DMS153 (cell line): ENCODE data around the gene ENOSF1.
"Not testable (repeated sequence)": the region's sequence is repeated elsewhere in the genome, so short reads cannot be mapped to it uniquely, and the experiment has no call there.

Experiments
- DNase-seq: peaks from one replicate; lab custom pipeline; 2025; lab: John Stamatoyannopoulos, UW

Gene ENOSF1

DNA sequence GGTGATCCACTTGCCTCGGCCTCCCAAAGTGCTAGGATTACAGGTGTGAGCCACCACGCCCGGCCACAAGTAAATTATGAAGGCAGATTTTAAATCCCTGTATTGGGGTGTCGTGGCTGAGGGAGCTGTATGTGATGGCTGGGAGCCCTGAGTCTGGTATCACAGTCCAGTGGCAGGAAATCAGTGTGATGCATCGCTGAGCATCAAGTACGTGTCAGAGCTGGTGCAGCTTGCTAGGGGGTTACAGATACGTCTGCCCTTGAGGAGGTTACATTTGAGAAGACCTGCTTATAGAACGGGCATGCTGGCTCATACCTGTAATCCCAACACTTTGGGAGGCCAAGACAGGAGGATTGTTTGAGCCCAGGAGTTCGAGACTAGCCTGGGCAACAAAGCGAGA lies 4.3 kb downstream of the ENOSF1 start:
- no peak for DNase-seq

DNA sequence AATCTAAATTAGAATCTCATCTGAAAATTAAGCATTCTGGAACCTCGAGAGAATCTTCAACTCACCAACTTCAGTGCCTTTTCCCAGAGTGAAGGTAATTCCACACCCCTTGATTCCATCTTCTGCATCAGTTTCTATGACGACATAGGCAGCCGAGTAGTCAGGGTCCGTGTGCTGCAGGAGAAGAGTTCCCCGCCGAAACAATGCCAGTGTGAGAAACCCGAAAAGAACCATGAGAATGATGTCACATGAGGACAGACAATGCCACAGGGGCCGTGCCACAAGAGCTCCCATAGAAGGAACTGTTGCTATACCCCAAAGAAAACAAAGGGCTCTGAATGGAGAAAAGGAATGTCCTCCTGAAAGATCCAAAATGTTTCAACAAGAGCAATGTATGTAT lies 6.0 kb downstream of the ENOSF1 start:
- DNase-seq = no peak

DNA sequence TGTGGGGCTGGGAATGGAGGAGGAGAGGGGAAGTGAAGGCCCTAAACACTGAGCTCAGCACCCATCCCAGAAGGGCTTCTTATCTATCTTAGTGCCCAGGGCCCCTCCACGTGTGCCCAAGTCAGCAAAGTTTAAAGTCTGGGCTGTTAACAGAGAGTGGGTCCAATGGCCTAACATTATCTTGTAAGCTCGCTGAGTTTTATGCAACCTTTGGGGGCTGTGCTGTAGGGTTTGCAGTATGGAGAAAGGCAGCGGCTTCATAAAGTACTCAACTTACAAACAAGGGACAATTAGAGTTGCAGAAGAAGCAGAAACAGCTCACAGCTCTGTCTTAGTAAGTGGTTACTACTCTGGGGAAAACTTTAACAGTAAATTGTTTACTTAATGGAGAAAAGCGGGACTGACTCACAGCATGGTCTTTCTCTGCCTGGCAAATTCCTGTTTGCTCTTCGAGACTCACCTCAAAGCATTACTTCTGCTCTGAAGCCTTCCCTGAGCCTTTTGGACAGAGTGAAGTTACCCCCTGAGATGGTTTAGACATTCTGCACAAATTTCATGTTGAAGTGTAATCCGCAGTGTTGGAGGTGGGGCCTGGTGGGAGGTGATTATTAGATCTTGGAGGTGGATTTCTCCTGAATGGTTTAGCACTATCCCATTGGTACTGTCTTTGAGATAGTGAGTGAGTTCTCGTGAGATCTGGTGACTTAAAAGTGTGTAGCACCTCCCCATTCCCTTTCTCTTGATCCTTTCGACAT lies 9.0 kb downstream of the ENOSF1 start:
- no peak for DNase-seq

DNA sequence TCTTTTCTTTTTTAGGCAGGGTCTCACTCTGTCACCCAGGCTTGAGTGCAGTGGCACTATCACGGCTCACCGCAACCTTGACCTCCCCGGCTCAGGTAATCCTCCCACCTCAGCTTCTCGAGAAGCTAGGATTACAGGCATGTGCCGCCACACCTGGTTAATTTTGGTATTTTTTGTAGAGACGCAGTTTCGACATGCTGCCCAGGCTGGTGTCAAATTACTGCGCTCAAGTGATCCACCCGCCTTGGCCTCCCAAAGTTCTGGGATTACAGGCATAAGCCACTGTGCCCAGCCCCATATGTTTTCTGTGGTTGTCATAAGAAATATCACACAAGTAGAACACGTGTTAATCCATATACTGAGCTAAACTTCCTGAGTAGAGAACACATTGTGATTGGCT lies 14.6 kb downstream of the ENOSF1 start:
- DNase-seq = no peak

DNA sequence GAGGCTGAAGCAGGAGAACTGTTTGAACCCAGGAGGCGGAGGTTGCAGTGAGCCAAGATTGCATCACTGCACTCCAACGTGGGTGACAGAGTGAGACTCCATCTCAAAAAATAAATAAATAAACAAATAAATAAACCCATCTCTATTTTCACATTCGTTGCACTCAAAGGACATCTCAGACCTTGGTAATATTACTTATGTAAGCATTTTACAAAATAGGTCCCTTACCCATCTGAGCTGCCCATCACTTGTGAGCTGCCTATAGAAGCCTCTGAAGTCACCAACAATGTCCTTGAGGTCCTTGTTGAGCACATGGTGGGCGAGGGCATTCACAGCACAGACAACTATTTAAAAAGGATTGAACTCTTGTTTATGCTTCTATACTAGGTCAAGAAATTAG lies 15.4 kb downstream of the ENOSF1 start:
- DNase-seq = no peak

DNA sequence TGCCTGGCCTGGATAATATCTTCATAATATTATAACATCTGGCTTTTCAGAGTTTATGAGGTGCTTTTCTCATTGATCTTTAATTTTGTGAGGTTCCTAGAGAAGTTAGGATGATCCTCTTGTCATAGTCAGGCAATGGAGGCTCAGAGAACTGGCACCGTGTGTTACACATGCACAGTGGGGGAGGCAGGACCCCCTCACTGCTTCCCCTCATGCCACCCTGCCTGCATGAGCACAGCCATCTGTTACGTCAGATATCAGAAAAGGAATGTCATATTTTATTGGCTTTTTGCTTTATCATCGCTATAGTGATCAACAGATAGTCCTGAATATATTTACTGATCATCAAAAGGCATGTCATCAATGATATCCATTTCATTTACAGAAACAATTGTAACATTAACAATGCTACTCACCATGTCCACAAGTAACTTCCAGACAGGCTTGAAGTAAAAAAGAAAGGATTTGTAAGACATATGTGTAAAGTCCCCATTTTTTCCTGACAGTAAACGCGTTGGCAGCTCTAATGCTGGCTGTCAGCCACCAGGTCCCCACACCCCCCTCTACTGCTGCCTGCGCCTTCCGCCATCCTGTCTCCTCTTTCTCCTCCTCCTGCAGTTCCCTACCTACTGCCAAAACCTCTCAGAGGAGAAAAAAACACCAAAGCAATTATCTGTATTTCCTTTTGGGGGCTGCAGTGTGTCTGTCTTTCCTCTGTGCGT lies 18.8 kb downstream of the ENOSF1 start:
- DNase-seq = no peak

DNA sequence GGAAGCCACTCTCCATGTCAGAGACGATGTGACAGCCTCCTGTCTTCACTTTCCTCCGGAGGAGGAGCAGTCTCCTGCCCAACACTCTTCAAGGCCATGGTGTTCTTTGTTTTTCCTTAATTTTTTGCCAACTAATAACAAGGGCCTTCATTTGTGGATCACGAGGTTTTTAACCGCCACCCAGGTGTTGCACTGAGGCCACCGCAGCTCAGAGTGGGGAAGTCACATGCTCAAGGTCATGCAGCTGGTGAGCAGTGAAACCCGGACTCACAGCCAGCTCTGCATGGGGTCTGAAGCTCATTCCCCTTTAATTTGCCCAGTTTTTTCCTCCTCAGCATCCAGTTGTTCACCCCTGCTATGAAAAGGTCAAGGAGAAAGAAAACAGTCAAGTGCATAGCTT lies 19.6 kb downstream of the ENOSF1 start:
- DNase-seq = no peak

DNA sequence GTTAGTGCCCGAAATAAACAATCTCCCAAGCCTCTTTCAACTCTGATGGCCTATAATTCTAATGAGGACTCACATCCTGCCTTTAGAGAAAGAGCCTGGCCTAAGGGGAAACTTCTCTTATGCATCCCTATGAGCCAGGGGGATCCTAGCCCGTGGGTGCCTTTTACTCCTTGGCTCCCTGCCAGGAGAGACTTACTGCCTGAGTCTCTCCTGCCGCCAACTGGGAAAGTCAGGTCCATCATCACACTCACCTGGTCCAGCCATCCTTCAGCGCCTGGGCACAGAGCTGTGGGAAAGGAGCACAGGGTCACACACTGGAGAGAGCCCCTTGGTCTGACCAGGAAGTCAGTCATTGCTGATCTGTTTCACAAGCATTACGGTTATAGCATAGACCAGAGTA lies 24.1 kb downstream of the ENOSF1 start:
- no peak for DNase-seq

DNA sequence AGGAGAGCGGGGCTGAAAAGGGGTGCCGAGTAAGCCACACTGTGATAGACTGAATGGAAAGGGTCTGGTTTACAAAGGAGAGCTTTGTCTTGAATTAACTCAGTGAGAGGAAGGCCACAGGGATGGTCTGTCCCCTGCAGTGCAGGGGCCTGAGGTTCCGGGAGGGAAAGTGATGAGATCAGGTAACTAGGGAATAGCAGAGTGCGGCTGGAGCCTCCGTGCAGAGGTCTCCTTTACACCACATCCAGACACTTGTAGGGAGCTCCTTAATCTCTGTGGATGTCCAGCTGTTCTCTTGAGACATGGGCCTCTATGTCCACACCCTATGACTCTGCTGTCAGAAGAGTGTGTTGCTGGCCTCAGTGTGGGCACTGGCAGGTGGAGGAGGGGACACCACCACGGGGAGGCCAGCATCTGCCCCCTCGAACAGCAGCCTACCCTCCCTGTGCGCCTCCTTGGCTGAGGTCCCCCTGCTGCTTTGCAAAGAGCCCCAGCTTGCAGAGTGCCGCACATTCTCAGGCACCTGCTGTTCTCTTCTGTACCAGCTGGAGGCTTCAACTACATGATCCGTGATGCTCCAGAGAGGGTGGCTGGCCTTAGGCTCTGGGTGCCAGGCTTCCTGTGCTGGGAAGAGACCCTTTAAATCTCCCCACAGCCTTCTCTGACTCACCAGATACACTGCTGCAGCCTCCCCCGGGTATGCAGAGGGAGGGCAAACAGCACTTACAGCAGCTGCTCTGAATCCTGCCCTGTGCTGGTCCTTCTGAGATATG lies 25.9 kb downstream of the ENOSF1 start:
- no peak for DNase-seq

DNA sequence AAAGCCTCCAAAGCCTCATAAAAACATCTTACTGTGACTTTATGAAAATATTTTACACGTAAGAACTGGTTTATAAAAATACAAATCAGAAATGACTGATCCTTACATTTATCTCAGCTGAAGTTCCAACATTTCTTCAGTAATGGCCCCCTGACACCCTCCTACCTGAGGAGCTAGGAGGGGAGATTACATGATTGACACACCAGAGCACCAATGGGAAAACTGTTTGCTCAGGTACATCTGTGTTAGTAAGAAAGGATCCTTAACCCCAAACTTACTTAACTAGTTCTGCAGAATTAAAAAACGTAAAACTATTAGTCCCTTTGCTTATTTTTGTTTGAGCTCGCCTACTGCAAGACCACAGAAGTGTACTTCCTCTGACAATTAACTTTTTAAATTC lies 27.0 kb downstream of the ENOSF1 start:
- no peak for DNase-seq

DNA sequence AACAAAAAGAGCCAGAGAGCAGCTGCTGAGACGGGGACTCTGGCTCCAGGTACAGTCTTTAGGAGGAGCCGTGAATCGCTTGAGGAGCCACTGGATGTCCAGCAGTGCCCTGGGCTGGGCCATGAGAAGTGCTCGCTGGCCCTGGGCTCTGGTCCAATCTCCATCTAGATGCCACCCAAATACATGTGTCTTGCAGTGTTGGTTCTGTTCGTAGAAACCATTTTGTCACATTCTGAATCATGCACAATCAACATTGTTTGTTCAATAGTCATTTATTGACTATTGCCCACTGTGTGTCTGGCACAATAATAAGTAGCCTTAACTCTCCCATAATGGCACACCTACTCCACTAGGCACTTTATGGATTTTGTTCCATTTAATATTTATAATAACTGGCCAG lies 28.9 kb downstream of the ENOSF1 start:
- DNase-seq = no peak

DNA sequence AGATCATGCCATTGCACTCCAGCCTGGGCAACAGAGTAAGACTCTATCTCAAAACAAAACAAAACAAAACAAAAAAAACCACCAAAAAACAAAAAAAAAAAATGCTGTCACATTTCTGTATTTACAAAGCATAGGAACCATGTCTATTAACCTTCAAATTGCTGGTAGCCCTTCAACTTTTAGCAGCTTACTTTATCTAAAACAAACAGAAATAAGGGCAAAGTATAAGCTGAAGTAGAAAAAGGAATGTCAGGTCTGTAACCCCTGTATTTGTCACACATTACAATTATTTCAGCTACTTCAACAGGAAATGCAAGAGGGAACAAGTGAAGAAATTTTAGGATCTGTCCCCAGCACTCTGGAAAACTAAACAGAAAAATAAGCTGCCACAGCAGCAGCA lies 29.6 kb downstream of the ENOSF1 start:
- no peak for DNase-seq

DNA sequence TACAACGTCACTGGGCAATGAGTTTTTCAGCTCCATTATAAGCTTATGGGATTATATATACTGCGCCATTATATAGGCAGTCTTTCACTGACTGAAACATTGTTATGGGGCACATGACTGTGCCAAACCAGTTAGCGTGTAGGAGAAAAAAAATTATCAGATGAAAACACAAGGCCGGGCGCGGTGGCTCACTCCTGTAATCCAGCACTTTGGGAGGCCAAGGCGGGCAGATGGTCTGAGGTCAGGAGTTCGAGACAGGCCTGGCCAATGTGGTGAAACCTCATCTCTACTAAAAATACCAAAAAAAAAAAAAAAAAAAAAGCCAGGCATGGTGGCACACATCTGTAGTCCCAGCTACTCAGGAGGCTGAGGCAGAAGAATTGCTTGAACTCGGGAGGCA lies 30.0 kb downstream of the ENOSF1 start:
- DNase-seq = not testable (repeated sequence)

DNA sequence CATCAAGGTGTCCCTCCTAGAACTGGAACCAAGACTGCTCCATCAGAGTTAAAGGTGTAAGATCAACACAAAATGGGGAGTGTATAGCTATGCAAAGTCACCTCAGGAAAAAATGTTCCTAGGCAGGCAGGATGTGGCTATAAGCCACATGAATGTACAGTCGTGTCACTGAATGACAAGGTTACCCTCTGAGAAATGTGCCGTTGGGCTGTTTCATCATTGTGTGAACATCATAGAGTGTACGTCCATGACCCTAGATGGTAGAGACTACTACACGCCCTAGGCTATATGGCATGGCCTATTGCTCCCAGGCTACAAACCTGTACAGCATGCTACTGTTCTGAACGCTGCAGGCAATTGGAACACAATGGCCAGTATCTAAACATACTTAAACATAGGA lies 30.4 kb downstream of the ENOSF1 start:
- no peak for DNase-seq

DNA sequence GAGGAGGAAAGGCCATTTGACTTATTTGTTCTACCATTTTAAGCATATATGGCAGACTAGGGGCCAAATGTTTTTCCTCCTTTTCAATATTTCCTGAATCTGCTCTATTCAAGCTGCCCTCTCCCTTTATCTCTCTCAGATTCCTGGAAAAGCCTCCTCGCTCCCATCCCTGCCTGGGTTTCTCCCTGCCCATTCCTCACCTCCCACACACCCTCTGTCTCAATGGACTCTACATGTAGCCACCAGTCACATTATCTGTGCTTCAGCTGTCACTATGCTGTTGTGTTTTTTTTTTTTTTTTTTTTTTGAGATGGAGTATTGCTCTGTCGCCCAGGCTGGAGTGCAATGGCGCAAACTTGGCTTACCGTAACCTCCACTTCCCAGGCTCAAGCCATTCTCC lies 32.0 kb downstream of the ENOSF1 start:
- no peak for DNase-seq

DNA sequence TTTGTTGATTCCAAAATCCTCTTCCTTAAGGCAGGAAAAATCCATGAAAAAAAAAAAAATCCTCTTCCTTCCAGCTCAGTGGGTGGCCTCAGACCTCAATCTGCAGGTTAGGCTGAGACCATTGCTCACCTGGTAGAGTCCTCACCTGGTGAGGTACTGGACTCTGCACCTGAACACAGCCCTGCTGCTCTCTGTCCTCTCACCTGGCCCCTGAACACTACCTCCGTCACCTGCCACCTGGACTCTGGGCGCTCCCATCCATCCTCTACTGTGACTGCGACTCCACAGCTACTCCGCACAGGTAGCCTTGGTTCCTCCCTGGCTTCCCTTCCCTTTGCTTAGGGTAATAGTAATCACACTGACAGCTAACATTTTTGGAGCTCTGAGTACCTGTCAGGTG lies 32.9 kb downstream of the ENOSF1 start:
- DNase-seq = no peak

DNA sequence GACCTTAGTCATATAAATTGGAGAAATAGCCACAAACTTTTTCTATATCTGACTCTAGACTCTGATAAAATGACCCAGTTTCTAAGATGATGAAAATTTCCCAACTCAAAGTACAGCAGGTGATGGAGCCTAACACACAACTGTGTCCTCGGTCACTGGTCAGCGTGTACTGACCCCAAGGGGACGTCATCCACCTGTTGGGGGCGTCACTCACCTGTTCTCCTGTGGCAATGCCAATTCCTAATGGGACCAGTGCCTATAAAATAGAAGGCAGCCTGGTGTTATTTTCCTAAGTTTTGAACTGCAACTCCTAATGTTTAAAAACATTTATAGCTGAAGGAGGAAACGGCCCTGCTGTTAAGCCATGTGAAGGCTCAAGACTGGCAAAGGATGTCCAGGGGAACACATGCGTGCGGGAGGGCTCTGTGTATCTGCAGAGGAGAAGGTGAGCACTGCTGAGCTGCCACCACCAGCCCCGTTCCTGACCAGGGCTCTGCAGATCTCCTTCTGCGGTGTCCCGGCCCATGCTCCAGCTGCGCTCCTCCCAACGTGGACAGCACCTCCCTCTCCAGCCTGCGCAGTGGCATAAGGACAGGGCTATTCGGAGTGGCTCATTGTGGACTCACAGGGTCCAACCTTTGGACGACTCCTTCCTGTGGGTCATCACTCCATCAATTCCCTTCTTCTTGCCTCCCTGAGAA lies 33.8 kb downstream of the ENOSF1 start:
- DNase-seq = no peak

DNA sequence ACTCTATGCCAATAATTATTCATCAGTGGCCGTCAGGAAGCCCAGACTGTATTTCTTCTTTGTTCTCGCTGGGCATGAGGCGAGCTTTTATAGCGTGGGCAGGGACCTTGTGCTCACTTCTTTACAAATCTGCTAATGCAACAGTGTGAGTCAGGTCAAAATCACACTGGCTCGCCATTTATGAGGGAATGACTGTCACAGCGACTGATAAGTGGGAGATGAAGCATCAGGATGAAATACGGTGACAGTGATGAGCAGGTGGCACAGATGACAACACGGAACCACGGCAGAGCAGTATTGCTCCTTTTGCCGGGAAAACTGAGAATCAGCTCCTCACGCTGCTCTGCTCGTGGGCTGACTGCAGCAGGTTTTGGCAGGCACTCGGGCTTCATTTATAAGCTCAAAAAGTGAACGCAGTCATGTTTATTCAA lies 34.5 kb downstream of the ENOSF1 start:
- DNase-seq = no peak

DNA sequence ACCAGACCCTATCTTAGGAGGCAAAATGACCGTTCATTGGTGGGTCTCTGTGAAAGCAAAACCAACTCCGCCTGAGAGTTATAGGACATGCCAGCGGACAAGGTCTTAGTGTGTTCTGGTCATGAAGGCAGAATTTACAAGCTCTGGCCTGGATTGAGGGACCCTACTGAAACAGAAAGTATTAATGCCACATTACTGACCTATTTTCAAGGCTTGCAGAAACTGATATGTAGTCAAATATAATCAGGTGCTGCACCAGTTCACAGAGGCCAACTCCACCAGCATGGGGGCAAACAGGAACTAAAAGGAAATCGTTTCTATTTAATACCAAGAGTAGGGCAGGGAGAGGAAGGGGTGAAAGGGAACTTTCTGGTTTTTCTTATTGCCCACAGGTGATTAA lies 35.3 kb downstream of the ENOSF1 start:
- DNase-seq = no peak

DNA sequence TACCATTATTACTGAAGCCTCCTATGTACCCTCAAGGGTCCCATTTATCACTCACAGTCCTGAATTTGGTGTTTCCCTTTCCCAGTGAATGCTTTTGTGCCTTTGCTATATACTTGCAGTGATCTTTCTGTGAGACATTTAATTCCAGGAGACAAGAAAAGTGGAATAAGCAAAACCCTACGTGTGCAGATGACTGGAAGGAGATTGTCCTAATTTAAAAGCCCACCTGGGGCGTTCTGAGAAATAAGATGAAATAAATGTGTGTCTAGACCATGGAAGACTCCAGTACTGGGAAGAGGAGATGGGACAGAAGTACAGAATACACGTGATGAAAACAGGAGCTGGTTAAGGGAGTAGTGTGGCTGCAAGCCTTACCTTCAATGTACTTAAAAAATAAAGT lies 35.7 kb downstream of the ENOSF1 start:
- DNase-seq = no peak

DNA sequence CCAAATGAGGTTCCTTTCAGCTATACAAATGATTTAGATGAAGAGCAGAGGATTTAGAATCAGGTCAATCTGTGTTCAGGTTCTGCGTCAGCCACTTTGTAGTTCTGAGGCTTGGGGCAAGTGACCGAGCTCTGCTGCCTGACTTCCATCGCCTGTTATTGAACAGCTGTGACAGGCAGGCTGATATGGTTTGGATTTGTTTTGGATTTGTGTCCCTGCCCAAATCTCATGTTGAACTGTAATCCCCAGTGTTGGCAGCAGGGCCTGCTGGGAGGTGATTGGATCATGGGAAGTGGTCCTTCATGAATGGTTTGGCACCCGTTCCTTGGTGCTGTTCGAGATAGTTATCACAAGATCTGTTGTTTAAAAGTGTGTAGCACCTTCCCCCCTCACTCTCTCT lies 36.4 kb downstream of the ENOSF1 start:
- no peak for DNase-seq

DNA sequence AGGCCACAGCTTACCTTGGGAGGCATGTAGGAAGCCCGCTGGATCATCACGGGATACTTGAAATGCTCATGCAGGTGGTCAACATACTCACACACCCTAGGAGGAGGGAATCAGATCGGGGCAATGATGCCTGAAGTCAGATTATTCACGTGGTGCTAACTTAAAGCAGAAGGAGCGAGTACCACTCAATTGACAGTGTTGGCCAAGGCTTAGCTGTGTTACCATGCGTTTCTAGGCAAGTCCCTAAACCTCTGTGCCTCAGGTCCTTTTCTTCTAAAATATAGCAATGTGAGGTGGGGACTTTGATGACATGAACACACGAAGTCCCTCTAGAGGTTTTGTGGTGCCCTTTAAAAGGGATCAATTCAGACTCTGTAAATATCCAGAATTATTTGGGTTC lies 37.1 kb downstream of the ENOSF1 start:
- no peak for DNase-seq
